Tibial nerve (tissue), 3 donors: ENCODE results near the gene ZNRF1.

Source experiments
- CTCF ChIP-seq, 5 experiments: fragments of 200-600 bp in 3 of 5; fragments of 450-650 bp in 2 of 5; sonication (generic) in 3 of 5; IDR thresholded peaks; one replicate each; pipeline ENCODE4 v1.5.1; 2016 to 2019; ENCODE audit warnings: antibody characterized with exemption in 5 of 5, mild to moderate bottlenecking in 3 of 5, moderate library complexity in 2 of 5
- POLR2A ChIP-seq, 2 donors: fragments of 450-650 bp; IDR thresholded peaks; one replicate each; pipeline ENCODE4 v1.6.1; 2017; ENCODE audit warnings: antibody characterized with exemption in 2 of 2, mild to moderate bottlenecking in 2 of 2, moderate library complexity in 2 of 2

GRCh38 chr16:75097941-75098901, 99.4 kb downstream of the ZNRF1 start:
- TF ChIP-seq POLR2A (IDR thresholded peaks at IDR 0.05) (no peak), CTCF (IDR thresholded peaks at IDR 0.05) (no peak)
